Omental fat pad (tissue), 4 donors: ENCODE results near the gene ADAMTS7. TPM values are rescaled to one million over a fixed set of nuclear protein-coding genes. Genes with fewer than 3 reads are reported as not detected.

Experiments
- ATAC-seq: fragments of 150-250 bp; one replicate; pipeline ENCODE4 v1.9.1; 2016; ENCODE audit warnings: mild to moderate bottlenecking, moderate library complexity; ENCODE audit not compliant: low FRiP score
- DNase-seq: peaks from one replicate; pipeline ENCODE4 v3.0.0-alpha.2; 2019; ENCODE audit warnings: low spot score
- CTCF ChIP-seq, 3 donors: fragments of 450-650 bp; IDR thresholded peaks; one replicate each; pipeline ENCODE4 v1.5.1; 2016 to 2017; ENCODE audit warnings: antibody characterized with exemption in 3 of 3, mild to moderate bottlenecking in 3 of 3, moderate library complexity in 2 of 3
- small RNA-seq: library from RNA; depleted of rRNA; stranded (forward); fragments of <200 nt; gene quantifications from one replicate; pipeline ENCODE3, GENCODE V24; 2016
- total RNA-seq, 4 donors: library from RNA; depleted of rRNA; stranded (reverse); fragments of >200 nt; gene quantifications; one replicate each; pipeline ENCODE4 v1.1.0, GENCODE V29; 2016

ADAMTS7 gene
- total RNA-seq, 4 donors from 2014 or later: 4.4 to 7.8 (median 6.3) TPM

DNA sequence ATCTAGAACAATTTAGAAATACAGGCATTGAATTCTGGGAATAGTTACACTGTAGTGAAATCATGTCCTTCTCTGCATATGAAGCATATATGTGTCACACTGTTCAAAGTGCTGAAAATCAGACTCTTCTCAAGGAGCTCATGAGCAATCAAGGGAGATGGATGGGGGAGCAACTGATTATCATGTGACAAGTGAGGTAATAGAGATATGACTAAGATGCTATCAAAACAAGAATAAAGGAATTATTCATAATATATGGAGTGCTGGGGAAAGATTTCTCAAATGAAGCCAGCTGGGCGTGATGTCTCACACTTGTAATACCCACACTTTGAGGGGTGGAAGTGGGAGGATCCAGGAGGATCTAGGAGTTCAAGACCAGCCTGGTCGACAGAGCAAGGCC lies 95.3 kb downstream of the ADAMTS7 start:
- ATAC-seq (peak; percentile 48), DNase-seq (no peak)
- TF ChIP-seq CTCF (IDR thresholded peaks at IDR 0.05): no peak

GRCh38 chr15:78715434-78715833 lies 95.8 kb downstream of the ADAMTS7 start:
- no peak for DNase-seq
- ATAC-seq: no peak
- TF ChIP-seq CTCF (IDR thresholded peaks at IDR 0.05): no peak

DNA sequence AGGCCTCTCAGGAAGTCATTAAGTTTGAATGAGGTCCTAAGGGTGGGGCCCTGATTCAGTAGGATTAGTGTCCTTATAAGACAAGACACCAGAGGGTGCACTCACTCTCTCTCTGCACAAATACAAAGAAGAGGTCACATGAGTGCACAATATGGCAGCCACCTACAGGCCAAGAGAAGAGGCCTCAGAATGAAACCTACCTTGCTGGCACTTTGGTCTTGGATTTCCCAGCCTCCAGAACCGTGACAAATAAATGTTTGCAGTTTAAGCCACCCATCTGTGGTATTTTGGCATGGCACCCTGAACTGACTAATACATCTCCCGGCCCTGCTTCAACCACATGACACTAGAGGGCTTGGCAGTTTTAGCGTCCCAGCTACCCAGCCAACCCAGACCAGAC lies 96.4 kb downstream of the ADAMTS7 start:
- TF ChIP-seq CTCF (IDR thresholded peaks at IDR 0.05): no peak
- ATAC-seq (no peak), DNase-seq (no peak)

DNA sequence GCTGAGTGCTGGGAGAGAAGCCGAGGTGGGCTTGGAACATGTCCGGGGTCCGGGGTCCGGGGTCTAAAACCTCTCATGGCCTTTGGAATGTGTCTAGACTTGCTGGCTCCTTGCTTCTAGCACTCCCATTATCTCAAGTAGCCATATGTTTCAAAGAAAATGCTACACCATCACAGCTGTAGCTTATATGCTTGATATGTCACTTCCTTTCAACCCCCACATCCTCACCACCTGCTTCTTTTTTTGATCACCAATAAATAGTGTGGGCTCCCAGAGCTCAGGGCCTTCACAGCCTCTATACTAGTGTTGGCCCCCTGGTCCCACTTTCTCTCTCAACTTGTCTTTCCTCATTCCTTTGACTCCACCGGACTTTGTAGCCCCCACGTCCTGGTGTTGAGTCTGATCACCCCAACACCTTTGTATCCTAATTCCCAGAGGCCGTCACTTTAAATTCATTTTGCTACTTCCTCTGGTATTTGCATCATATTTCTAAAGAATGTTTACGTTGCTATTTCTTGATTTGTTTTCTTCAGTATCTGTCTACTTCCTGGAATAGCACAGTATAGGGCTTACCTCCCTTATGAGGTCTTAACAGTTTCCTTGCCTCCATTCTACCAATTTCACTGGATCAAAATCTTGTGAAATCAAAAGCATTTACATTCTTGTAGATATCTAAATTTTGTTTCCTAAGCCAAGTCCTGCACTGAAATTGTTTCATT lies 98.3 kb downstream of the ADAMTS7 start:
- no peak for ATAC-seq
- no peak for DNase-seq
- TF ChIP-seq CTCF (IDR thresholded peaks at IDR 0.05): no peak

- ATAC-seq (no peak), DNase-seq (no peak)
- no peak for TF ChIP-seq CTCF (IDR thresholded peaks at IDR 0.05)
Measured at GRCh38 chr15:78711638-78712037, 99.6 kb downstream of the ADAMTS7 start.

DNA sequence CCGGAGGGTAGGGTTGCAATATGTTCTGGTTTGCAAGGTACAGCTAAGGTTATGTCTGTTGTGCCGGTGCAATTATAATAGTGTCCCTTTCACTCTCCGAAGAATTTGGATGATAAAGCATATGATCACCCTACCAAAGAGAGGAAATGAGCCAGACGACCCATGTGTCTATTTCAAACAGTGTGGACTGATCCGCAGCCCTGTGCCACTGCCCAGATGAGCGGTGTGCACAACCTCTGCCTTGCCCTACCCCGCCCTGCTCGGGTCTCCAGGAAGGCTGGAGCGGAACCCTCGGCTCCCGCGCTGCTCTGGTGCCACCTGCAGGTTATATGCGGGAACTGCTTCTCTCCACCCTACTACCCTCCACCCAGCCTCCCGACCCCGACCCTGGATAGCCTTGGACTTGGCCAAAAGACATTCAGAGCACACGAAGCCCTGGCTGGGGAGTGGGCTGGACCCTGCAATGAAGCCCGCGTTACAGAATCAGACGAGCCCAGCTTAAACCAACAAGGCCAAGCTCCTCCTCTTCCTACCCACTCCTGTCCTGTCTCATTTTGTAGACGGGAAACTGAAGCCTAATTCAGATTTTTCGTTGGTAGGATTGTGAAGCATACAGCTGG lies 101.9 kb downstream of the ADAMTS7 start:
- ATAC-seq (peak; percentile 92), DNase-seq (peak; percentile 50)
- peak in 2 of 3 donors; percentile 44 to 53 for TF ChIP-seq CTCF (IDR thresholded peaks at IDR 0.05)

Small RNA genes within 50 kb of the gene (small RNA-seq; reads per million reads assigned to genes)
- not detected for gene AC022748.3

Other genes with a start within 250 kb of the ADAMTS7 start
- 1 to 10 TPM in 3 of 4 donors, under 1 TPM in 1; 0.63 to 3.1 (median 1.8) TPM for gene CHRNA5, start 245.9 kb downstream of the ADAMTS7 start, total RNA-seq
- 1 to 10 TPM in 1 of 4 donors, under 1 TPM in 1, not detected in 2; 0.09 to 1.3 TPM for gene CHRNA3, start 190.5 kb downstream of the ADAMTS7 start, total RNA-seq
- gene CHRNB4, start 170.3 kb downstream of the ADAMTS7 start, total RNA-seq: not detected
- gene MORF4L1, start 61.4 kb upstream of the ADAMTS7 start, total RNA-seq: 100 to 1,000 TPM; 302 to 390 (median 316) TPM
- 100 to 1,000 TPM; 110 to 351 (median 203) TPM for gene CTSH, start 133.6 kb upstream of the ADAMTS7 start, total RNA-seq